ENCODE measurements around the gene SPPL3.

The SPPL3 gene

GRCh38 chr12:120813588-120814153, 90.5 kb downstream of the SPPL3 start:
- in situ Hi-C loops (cut with HindIII; ENCODE audit: low sequenced_read_pairs) = no loop called here
- no peak for TF ChIP-seq CTCF (IDR thresholded peaks at IDR 0.05; ENCODE audit: low read depth, low read length, missing control alignments)
- no peak overlapping the region for H3K4me3 ChIP-seq (ENCODE audit: low read depth, low read length)
- no peak for DNase-seq (ENCODE audit: low read depth)

GRCh38 chr12:120810021-120810420, 94.1 kb downstream of the SPPL3 start:
- in situ Hi-C loops (cut with HindIII; ENCODE audit: low sequenced_read_pairs) = no loop called here
- DNase-seq (ENCODE audit: low read depth) = no peak
- TF ChIP-seq CTCF (IDR thresholded peaks at IDR 0.05; ENCODE audit: low read depth, low read length, missing control alignments) = no peak
- H3K4me3 ChIP-seq (ENCODE audit: low read depth, low read length) = no peak overlapping the region

- no peak overlapping the region for H3K4me3 ChIP-seq (ENCODE audit: low read depth, low read length)
- in situ Hi-C loops (cut with HindIII; ENCODE audit: low sequenced_read_pairs) = no loop called here
- DNase-seq (ENCODE audit: low read depth) = no peak
- no peak for TF ChIP-seq CTCF (IDR thresholded peaks at IDR 0.05; ENCODE audit: low read depth, low read length, missing control alignments)
These were observed 99.7 kb downstream of the SPPL3 start for GRCh38 chr12:120804428-120804827.

- no peak overlapping the region for H3K4me3 ChIP-seq (ENCODE audit: low read depth, low read length)
- in situ Hi-C loops (cut with HindIII; ENCODE audit: low sequenced_read_pairs) = no loop called here
- TF ChIP-seq CTCF (IDR thresholded peaks at IDR 0.05; ENCODE audit: low read depth, low read length, missing control alignments) = no peak
- DNase-seq (ENCODE audit: low read depth) = no peak
These were observed 103.0 kb downstream of the SPPL3 start for GRCh38 chr12:120801146-120801545.

- H3K4me3 ChIP-seq (ENCODE audit: low read depth, low read length) = no peak overlapping the region
- DNase-seq (ENCODE audit: low read depth) = no peak
- no peak for TF ChIP-seq CTCF (IDR thresholded peaks at IDR 0.05; ENCODE audit: low read depth, low read length, missing control alignments)
- in situ Hi-C loops (cut with HindIII; ENCODE audit: low sequenced_read_pairs) = no loop called here
These were observed 103.5 kb downstream of the SPPL3 start for GRCh38 chr12:120800665-120801064.

GRCh38 chr12:120799243-120800045, 104.7 kb downstream of the SPPL3 start:
- DNase-seq (ENCODE audit: low read depth) = no peak
- in situ Hi-C loops (cut with HindIII; ENCODE audit: low sequenced_read_pairs) = no loop called here
- TF ChIP-seq CTCF (IDR thresholded peaks at IDR 0.05; ENCODE audit: low read depth, low read length, missing control alignments) = no peak
- H3K4me3 ChIP-seq (ENCODE audit: low read depth, low read length) = no peak overlapping the region

Data from astrocyte of the cerebellum (primary cell).